HTERT RPE-1 (cell line): ENCODE measurements around the gene GPR26.

Experiments
- in situ Hi-C: fragments of 300-500 bp; cut with MboI; formaldehyde crosslinking; loops from 4 replicates; pipeline ENCODE4 v1.14.3; 2020; ENCODE audit warnings: low sequenced_read_pairs

Gene GPR26

DNA sequence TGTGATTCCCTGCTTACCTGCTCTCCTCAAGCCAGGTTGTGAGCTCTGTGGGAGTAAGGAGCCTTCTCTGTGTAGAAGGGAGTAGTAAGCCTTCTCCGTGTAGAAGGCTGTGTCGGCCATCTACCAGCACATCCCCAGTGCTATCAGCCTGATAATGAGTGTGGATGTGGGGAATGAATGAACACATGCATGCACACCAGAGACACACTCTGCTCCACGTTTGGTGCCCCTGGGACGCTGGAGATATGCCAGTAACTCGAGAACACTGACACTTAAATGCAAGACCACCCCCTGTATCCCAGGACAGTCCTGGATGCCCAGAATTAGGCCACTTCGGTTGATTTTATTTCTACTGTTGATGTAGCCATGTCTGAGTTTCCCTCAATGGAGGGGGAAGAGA lies 21.1 kb upstream of the GPR26 start:
- in situ Hi-C loops: no loop called here

DNA sequence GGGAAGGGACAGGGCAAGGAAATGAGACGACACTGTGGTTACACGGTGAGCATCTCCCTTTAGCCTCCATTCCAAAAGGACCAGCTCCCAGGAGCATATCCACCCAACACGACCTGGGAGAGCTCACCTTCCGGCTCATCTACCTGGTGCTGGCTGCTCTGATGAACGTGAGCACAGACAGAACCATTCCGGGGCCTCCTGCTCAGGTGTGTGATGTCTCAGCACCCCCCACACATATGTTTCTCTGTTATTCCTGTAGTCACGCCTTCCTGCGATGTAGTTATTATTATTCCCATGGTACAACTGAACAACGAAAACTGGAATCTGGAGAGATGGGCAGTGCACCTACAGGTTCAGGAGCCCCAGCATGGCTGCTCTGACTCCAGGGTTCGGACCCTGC lies 20.5 kb upstream of the GPR26 start:
- in situ Hi-C loops: no loop called here

DNA sequence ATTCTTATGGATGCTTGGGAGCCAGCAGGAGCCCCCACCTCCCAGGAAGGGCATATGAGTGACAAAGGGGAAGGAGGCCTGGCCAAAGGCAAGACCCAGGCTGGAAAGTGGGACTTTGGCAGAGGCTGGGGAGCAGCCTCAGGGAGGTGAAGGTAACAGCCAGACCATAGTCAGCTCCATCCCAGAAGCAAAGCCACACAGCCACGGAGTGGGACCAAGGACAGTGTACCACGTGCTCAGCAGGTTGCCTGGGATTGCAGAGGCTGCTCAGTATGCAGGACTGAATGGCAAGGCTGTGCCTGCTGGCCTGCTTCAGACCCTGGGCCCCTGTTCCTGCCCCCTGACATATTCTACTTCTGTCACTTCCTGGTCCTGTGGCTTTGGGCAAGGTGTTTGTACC lies 17.6 kb upstream of the GPR26 start:
- in situ Hi-C loops: no loop called here

GRCh38 chr10:123649676-123650075 lies 16.5 kb upstream of the GPR26 start:
- in situ Hi-C loops: no loop called here

- in situ Hi-C loops: no loop called here
Measured at GRCh38 chr10:123651421-123652047, 14.6 kb upstream of the GPR26 start.

DNA sequence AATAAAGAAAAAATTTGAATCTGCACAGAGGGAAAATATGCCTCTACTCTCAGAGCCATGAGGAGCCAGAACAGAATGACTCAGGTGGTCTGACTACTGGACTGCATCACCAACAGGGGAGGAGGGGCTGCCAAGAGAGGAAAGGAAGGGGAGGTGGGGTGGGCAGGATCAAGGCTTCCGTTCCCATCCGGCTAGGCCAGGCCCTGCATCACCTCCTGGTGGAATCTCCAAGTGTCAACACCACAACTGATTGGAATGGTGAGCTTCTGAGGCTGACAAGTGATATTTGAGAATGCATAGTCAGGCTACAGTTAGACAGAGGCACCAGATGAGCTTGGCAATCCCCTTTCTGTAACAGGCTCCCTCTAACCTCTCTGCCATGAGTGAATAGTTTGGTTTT lies 10.4 kb upstream of the GPR26 start:
- in situ Hi-C loops: no loop called here

DNA sequence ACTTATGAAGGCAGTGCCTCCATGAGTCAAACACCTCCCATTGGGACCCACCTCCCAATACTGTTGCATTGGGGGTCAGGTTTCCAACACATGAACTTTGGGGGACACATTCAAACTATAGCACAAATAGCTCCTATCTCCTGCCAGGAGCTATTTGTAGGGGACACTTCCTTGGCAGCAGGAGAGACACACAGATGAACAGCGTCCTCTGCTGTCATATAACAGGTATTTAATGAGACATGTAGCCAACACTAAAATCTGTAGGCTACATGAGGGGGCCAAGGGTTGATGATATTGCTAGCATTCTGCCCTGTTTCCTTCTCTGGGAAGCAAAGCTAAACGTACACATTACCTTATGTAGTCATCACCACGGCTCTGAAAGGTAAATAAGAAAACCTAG lies 2.6 kb upstream of the GPR26 start:
- in situ Hi-C loops: no loop called here

- in situ Hi-C loops: no loop called here
Measured at GRCh38 chr10:123665491-123666286, 466 bp upstream of the GPR26 start.

DNA sequence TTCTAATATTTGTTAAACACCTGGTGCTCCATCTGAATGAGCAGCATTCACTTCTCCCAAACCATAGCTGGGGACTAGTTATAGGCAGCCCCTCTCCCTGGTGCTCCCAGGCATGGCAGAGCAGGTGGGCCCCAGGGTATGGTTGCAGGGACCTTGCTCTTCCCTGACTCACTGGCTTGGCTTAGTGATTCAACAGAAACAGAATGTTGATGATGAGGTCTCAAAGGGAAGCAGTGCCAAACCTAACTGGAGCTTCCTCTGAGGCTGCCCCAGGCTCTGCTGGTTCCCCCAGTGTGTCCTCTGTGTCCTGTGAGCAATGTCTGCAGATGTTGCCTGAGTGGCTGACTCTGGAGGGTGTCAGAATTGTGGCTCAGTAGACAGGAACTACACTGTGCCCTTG lies 3.7 kb downstream of the GPR26 start:
- in situ Hi-C loops: no loop called here

- in situ Hi-C loops: no loop called here
Measured at GRCh38 chr10:123673198-123673597, 7.0 kb downstream of the GPR26 start.

DNA sequence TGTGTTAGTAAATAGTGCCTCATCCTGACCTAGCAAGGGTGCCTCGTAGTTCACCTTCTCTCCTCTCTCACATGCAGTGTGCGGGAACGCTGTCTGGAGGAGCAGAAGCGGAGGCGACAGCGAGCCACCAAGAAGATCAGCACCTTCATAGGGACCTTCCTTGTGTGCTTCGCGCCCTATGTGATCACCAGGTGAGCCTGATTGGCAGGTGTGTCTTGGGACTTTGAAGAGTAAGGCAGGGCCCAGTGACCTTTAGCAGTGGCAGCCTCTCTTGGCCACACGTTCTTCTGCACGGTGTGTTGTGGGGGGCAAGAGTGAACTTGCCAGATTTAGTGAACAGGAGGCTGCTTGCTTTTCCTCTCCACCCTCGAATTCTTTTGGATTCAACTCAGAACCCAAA lies 8.6 kb downstream of the GPR26 start:
- in situ Hi-C loops: no loop called here

DNA sequence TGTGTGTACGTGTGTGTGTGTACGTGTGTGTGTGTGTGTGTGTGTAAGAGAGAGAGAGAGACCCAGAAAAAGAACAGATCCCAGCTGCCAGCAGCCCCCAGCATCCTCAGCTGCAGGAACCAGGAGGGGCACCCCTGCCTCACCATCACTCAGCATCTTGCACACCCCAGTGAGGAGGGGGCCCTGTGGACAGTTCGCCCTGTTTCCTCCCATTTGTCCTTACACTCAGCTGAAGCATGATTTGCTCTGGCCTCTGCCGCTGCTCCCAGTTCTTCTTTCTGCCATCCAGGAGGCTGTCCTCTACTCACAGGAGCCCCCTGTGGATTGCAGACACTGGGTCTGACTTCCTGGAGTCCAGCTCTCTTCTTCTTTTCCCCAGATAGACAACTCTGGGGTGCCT lies 9.7 kb downstream of the GPR26 start:
- in situ Hi-C loops: no loop called here

DNA sequence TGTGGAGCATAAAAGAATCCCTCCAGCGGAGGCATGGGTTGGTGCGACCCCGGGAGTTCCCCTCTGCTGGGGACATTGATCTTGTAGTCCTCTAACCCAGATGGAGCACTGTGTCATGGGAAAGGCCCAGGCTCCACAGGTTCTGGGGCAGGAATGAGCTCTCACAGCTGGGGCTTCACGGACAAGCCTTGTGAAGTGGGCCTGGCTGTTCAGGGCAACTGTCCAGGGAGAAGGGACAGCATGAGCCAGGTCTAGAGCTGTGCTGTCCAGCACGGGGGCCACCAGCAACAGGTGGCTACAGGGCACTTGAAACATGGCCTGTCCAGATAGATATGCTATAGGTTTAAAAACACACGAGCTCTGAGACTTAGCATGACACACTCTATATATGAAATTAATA lies 11.4 kb downstream of the GPR26 start:
- in situ Hi-C loops: no loop called here

- in situ Hi-C loops: no loop called here
Measured at GRCh38 chr10:123678376-123678775, 12.2 kb downstream of the GPR26 start.

- in situ Hi-C loops: no loop called here
Measured at GRCh38 chr10:123681285-123681684, 15.1 kb downstream of the GPR26 start.

- in situ Hi-C loops: no loop called here
Measured at GRCh38 chr10:123682477-123682876, 16.3 kb downstream of the GPR26 start.

GRCh38 chr10:123683459-123683858 lies 17.3 kb downstream of the GPR26 start:
- in situ Hi-C loops: no loop called here

GRCh38 chr10:123683865-123684264 lies 17.7 kb downstream of the GPR26 start:
- in situ Hi-C loops: no loop called here

DNA sequence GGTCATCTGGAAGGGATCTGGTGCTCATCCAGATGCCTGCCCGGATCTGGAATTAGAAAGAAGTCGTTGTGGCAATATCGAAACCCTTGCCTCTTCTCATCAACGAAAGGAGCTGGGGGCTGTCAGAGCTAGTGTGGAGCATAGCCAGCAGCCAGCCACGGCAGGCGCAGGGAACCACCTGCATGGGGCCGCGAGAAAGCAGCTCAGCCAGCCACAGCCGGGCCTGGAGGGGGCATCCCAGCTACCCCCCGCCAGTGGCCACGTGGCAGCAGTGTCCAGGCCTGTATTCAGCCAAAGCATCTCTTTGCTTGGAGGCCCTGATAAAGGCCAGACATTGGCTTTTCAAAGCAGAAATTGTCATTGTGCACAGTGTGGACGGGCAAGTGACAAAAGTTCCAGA lies 19.1 kb downstream of the GPR26 start:
- in situ Hi-C loops: no loop called here

DNA sequence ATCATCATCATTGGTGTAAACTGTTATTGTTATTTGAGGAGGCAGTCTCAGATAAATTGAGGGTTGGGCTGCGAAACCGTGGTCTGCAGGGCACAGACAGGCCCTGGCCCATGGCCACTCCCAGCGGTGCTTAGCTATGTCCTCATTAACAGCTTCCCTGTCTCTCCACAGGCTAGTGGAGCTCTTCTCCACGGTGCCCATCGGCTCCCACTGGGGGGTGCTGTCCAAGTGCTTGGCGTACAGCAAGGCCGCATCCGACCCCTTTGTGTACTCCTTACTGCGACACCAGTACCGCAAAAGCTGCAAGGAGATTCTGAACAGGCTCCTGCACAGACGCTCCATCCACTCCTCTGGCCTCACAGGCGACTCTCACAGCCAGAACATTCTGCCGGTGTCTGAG lies 21.6 kb downstream of the GPR26 start:
- in situ Hi-C loops: no loop called here

DNA sequence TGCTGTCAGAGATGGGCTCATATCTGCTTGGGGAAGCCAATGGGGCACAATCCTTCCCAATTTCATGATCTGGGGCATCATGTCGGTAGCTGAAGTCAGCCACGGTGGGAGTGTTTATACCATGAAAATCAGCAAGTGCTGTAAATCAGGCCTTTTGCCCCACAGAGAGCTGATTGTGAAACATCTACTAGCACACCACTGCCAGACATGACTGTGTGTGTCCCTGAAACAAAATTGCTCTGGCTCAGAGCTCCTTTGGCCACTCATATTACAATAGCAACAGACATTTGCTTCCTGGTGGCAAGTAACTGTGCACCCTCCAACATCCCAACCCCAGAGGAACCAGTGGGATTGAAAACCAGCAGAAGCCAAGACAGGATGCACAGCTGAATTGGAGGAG lies 23.7 kb downstream of the GPR26 start:
- in situ Hi-C loops: no loop called here

- in situ Hi-C loops: no loop called here
Measured at GRCh38 chr10:123703195-123703790, 37.1 kb downstream of the GPR26 start.
